D721Med (cell line): ENCODE data around the gene BICC1.

Experiments used
- DNase-seq: peaks from one replicate; pipeline ENCODE4 v3.0.0; 2011; ENCODE audit warnings: low spot score; ENCODE audit not compliant: insufficient read length
- FAIRE-seq: peaks from 2 replicates; lab custom pipeline; 2011; peaks lifted over from hg19 to GRCh38; lab: Jason Lieb, UNC
- TF ChIP-seq, protein P1 (sequence below): IDR thresholded peaks from 2 replicates; pipeline ENCODE4 v1.5.1; 2012; ENCODE audit warnings: mild to moderate bottlenecking, control low read depth; ENCODE audit not compliant: insufficient read depth; ENCODE audit errors: missing control alignments

The BICC1 gene

GRCh38 chr10:58810751-58811150, 298.1 kb downstream of the BICC1 start:
- TF ChIP-seq, protein P1, sequence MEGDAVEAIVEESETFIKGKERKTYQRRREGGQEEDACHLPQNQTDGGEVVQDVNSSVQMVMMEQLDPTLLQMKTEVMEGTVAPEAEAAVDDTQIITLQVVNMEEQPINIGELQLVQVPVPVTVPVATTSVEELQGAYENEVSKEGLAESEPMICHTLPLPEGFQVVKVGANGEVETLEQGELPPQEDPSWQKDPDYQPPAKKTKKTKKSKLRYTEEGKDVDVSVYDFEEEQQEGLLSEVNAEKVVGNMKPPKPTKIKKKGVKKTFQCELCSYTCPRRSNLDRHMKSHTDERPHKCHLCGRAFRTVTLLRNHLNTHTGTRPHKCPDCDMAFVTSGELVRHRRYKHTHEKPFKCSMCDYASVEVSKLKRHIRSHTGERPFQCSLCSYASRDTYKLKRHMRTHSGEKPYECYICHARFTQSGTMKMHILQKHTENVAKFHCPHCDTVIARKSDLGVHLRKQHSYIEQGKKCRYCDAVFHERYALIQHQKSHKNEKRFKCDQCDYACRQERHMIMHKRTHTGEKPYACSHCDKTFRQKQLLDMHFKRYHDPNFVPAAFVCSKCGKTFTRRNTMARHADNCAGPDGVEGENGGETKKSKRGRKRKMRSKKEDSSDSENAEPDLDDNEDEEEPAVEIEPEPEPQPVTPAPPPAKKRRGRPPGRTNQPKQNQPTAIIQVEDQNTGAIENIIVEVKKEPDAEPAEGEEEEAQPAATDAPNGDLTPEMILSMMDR: no peak

DNA sequence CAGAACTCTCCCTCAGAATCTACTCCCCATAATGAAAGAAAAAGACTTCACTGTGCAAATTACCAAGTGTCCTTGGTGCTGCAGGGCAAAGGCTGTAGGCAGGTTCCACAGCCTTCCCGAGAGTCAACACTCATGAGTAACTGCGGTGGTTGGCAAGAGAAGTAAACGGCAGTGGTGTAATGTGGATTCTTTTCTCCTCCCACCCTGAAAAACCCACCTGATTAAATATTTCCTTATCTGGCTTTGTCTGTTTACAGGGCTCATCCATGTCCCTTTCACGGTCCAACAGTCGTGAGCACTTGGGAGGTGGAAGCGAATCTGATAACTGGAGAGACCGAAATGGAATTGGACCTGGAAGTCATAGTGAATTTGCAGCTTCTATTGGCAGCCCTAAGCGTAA, 300.9 kb downstream of the BICC1 start:
- TF ChIP-seq, protein P1: no peak
- no peak for FAIRE-seq
- no peak for DNase-seq

More at GRCh38 chr10:58810751-58811150, 298.1 kb downstream of the BICC1 start:
- FAIRE-seq (no peak), DNase-seq (no peak)

DNA sequence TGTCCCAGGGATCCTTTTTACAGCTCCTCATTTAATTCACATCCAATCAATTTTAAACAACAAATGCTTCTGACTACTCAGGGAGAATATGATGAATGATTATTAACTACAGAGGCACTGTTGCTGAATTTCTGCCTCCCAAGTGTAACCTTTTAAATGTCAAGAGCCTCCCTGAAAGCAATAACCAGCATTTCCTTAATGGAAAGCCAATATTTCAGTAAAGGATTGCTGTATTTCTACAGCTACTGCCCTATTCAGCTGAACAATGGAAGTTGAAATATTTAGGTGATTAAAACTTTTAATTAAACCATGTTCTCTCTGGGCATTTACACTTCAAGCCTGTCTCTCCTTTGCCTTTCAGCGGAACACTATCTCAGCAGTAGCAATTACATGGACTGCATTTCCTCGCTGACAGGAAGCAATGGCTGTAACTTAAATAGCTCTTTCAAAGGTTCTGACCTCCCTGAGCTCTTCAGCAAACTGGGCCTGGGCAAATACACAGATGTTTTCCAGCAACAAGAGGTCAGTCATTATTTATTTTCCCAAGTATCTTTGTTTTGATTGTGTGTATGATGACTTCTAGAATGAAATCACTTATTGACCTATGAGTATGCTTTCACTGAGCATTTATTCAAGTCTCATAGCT, 304.7 kb downstream of the BICC1 start:
- DNase-seq: no peak
- FAIRE-seq: no peak
- TF ChIP-seq, protein P1: no peak

GRCh38 chr10:58818900-58819299, 306.2 kb downstream of the BICC1 start:
- no peak for DNase-seq
- TF ChIP-seq, protein P1: no peak
- no peak for FAIRE-seq

GRCh38 chr10:58820386-58820785, 307.7 kb downstream of the BICC1 start:
- FAIRE-seq: no peak
- TF ChIP-seq, protein P1: no peak
- DNase-seq: no peak

DNA sequence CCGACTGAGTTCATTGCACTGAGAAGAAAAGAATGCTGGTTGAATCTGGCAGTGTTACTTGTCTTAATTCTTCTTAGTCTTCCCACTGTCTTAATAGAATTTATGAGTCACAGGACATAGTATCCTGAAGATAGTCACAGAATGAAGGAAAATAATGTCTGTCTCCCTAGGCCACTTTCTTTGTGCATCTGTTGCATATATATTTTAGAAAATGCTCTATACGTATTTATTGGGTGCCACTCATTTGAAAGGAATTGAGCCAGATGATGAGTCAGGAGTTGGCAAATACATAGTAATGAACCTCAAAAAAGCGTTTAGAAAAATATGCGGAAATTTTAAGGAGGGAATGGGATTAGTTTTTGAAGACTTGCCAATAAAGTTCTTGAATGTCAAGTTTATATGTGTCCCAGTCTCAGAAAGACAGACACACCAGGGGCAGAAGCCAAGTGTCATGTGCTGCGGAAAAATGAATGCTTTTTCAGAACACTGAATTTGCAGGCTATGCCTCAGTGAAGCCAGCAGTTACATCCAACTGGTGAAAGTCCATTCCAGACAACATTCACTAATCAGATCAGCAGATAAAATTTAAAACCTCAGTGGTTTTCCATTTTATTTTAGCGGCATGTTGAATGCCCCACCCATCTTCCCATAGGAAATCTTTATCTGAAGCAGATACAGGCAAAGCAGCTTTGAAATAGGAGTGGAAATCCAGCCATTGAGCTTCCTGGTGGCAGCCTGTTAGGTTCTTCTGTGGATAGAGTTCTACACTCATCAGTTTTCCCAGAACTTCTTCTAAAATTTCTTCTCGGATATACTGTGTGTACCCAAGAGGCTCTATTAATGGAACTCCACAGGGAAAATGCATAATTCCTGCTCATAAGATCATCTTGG, 308.4 kb downstream of the BICC1 start:
- TF ChIP-seq, protein P1: no peak
- DNase-seq (no peak), FAIRE-seq (no peak)

- DNase-seq: no peak
- TF ChIP-seq, protein P1: no peak
- no peak for FAIRE-seq
These were observed 309.0 kb downstream of the BICC1 start for GRCh38 chr10:58821752-58822056.
